HS-27A (cell line): ENCODE measurements around the gene WDR55.
"Not testable (repeated sequence)": the region's sequence is repeated elsewhere in the genome, so short reads cannot be mapped to it uniquely, and the experiment has no call there.

Source experiments
- DNase-seq: peaks from one replicate; pipeline ENCODE4 v3.0.0-alpha.2; 2012; ENCODE audit warnings: low read depth, missing footprints

WDR55 gene

DNA sequence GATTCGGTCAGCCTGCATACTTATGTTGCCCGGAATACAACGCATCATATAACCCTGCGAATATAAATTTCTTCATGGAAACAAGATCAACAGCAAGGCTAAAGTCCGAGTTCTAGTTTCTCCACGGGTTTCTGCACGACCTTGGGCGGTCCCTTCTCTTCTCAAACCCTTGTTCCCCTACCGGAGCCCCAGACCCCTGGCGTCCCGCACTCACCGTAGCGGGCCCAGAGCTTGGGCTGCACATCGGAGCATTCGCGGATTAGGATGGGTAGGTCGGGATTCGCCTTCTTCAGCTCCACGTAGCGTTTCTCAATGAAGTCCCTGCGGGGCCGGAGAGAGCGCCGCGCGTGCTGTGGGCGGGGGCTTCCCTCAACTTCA, 17.7 kb upstream of the WDR55 start:
- DNase-seq: no peak

DNA sequence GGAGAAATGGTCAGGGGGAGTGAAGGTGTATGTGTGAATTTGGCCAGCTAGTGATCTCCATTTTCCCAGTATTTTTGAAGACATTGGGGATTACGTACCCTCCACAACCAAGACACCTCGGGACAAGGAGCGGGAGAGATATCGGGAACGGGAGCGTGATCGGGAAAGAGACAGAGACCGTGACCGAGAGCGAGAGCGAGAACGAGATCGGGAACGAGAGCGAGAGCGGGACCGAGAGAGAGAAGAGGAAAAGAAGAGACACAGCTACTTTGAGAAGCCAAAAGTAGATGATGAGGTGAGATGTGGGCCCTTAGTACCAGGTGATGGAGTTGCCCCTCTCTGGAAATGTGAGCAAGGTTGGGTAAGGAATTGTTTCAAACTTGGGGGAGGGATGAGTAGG, 5.8 kb upstream of the WDR55 start:
- DNase-seq: no peak

DNA sequence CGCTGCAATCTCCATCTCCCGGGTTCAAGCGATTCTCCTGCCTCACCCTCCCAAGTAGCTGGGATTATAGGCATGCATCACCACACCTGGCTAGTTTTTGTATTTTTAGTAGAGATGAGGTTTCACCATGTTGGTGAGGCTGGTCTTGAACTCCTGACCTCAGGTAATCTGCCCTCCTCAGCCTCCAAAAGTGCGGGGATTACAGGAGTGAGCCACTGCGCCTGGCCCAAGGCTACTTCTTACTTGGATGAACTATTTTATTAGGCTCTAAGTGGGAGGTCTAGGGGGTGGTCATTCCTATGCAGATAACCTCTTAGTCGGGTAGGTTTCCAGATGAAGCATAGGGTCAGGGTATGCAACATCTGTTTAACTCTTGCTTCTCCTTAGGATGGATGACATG, 4.3 kb upstream of the WDR55 start:
- DNase-seq: not testable (repeated sequence)

DNA sequence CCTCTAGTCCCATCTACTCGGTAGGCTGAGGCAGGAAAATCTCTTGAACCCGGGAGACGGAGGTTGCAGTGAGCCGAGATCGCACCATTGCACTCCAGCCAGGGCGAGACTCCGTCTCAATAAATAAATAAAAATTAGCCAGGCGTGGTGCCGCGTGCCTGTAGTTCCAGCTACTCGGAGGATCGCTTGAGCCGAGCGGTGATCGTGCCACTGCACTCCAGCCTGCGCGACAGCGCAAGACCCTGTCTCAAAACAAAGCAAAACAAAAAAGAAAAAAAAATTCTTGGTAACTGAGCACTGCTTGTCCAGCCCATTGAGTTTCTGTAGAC, 710 bp upstream of the WDR55 start:
- no peak for DNase-seq

DNA sequence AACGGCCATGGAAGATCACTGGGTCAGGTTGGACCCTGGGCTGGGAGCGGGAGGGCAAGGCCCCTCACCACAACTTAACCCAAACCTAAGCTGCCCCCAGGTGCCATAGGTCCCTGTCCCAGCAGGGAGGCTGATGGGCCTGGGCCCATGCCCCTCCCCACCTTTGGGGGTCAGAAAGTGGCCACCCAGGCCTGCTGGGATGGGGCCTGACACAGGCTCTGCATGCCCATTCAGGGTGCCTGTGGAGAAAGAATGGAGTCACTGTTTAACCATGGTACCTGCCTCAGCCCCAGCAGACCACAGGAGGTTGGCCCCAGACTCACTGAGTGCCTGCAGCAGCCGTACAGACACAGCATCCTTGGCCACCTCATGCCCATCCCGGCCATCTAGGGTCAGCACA, 6.3 kb downstream of the WDR55 start:
- DNase-seq: not testable (repeated sequence)

DNA sequence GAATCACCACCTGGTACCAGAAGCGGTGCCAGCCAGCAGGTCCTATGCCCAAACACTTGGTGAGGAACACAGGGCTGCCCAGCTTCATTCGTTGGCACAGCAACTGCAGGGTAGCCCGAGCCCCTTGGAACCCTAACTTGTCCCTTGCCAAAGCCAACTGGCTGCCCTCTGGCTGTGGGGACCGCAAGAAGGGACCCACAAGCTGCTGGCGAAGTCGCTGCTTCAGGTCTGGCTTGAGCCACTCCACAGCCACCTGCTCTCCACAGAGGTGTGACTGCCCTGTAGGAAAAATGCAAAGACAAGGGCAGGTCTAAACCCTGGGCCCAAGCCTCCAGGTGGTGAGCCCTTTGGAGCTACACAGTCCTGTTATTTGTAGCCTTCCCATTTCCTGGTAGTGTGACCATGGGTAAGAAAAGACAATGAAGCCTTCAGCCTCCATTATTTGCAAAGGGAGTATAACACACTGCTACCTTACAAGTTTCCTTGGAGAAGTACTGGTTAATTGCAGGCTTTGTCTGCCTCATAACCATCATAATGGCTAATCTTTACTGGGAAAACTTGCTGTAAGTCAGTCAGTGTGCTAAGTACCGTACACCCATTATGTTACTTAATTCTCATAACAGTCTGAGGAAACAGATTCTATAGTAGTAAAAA, 6.9 kb downstream of the WDR55 start:
- DNase-seq: no peak

DNA sequence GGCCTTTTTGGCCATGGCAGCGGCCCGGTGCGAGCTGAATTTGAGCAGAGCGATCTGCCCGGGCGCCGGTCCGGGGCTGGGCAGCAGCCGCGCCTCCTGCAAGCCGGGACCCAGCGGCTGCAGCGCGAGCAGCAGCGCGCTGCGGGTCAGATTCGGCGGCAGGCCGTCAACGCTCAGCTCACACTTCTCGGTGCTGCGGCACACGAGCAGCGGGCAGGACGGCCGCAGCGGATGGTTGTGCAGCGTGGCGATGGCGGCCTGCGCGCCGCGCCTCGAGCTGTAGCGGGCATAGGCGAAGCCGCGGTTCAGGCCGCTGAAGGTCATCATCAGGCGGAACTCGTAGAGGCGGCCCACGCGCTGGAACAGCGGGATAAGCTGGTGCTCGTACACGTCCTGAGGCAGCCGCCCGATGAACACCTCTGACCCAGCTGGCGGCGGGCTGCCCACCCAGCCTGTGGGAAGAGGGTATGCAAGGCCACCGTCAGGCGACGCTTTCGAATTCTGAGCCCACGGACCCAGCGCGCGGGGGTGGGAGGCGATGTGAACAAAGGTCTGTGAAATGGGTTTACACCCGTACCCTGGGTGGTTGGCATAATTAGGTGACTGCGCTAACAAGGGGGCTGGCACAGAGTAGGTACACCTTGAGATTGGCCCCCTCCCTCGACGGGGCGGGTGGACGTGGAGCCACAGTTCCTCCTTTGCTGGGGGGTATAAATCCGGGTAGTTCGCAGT, 7.9 kb downstream of the WDR55 start:
- no peak for DNase-seq

DNA sequence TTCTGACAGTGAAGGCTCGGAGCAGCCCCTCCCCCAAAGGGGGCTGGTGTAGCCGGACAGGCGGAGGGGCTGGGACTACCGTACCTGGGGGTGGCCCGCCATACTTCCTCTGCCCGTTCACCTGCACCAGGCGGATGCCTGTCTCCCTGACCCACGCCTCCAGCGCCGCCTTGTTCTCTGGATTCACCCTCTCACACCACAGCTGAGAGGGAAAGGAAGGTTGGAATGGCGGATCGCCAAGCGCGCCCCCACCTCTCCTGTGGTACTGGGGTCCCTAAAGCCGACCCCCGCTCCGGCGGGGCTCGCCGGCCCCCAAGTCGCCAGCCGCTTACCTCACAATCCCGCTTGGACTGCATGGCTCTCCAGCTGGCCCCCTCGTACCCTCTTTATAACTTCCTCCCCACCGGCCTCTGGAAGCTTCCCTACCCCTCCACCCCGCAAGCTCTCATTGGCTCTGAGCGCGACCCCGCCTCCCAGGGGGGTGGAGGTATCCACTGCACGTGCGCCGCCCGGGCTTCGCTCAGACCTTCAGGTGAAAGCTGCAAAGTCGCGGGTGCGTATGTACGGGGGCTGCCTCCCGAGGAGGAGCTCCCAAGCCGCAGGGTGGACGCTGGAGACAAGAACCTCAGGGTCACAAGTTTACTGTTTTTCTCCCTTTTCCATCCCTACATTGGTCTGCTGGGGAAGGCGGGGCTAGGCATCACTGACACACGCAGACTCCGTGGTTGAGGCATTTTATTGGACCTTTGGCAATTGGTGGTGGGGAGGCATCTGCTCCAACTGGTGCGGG, 8.7 kb downstream of the WDR55 start, which contains the start of gene DND1:
Gene DND1, minus strand, starts transcription at position 390 of the 790 bp plus-strand sequence. Its CDS starts 34 bp downstream, at position 356.
- no peak for DNase-seq

DNA sequence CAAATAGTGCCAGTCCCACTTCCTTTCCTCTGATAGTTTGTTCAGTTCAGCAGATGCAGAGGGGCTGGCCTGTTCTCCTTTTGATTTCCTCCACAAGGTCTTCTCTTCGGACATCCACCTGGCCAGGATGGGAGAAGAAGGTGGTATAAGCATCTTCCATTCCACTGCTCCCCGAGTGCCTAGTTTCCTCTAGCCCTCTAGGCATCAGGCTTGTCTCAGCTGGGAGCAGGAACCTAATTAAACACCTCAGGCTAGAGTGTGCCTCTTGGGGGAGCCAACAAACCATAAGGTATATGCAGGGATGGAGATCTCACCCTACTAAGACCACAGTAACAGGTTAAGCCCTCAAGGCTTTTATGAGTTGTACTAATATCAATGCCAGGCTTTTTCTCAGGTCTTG, 9.5 kb downstream of the WDR55 start:
- DNase-seq: no peak

DNA sequence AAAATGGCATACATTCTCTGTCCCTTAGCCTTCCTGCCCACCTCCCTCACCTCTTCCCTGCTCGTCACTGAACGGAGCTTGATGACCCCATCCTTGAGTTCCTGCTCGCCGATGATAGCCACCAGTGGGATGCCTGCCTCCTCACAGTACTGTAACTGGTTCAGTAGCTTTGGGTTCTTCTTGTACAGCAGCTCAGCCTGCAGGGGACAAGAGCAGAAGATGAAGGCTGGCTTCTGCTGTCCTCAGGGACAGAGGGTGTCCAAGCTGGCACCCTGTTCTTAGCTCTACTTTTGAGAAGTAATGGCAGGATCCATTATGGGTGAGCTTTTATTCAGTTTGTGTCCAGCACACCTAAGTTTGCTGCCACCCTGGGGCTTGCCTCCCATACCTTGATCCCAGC, 9.9 kb downstream of the WDR55 start:
- no peak for DNase-seq

DNA sequence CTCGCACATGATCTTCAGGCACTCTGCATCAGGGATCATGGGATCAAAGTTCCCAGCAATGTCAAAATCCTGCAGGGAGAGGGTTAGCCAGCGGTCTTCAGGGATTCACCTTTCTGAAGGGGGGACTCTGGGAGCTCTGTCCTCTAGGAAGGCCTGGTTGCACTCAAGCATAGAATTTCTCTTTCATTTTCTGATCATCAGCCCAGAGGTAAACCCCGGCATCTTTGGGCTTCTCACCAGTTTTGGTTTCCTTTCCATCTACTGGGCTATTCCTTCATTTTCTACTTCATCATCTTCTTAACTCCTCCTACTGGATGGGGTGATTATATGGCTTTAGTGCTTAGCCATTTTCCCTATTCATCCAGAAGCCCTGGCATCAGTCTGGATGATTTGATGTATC, 13.2 kb downstream of the WDR55 start:
- no peak for DNase-seq

DNA sequence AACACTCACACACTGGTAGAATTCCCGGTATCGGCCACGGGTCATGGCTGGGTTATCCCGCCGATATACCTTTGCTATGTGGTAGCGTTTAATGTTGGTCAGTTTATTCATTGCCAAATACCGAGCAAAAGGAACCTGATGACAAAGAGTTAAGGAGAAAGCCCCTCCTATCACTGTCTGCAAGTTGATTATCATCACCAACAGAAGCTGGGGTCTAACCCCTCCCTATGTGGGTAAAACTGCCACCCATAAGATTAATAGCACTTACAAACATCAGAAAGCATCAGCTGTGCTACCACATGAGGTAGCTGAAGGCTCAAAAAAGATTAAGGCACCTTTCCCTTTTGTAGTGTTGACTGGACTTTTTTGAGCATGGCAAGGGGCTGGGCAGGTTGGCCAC, 14.3 kb downstream of the WDR55 start:
- DNase-seq: no peak

DNA sequence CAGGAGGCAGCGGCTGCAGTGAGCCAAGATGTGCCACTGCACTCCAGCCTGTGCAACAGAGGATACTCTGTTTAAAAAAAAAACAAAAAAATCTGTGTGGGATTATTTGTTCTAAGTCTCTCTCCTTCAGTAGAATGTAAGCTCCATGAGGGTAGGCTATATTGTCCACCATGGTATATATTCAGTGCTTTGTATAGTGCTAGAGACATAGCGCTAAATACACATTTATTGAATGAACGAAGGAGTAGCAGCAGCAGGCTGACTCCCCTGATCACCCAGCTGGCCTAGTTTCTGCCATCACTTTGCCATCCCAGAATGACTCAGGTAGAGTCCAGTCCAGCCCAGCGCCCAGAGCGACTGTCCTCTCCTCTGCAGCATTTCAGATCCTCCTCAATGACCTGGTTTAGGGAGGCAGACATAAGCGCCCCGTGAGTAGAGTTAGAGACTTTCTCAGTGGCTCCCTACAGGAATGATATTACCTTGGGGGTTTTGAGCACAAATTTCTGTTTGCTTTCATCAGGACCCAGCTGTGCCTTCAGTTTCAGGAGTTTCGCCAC, 25.8 kb downstream of the WDR55 start:
- DNase-seq: no peak

DNA sequence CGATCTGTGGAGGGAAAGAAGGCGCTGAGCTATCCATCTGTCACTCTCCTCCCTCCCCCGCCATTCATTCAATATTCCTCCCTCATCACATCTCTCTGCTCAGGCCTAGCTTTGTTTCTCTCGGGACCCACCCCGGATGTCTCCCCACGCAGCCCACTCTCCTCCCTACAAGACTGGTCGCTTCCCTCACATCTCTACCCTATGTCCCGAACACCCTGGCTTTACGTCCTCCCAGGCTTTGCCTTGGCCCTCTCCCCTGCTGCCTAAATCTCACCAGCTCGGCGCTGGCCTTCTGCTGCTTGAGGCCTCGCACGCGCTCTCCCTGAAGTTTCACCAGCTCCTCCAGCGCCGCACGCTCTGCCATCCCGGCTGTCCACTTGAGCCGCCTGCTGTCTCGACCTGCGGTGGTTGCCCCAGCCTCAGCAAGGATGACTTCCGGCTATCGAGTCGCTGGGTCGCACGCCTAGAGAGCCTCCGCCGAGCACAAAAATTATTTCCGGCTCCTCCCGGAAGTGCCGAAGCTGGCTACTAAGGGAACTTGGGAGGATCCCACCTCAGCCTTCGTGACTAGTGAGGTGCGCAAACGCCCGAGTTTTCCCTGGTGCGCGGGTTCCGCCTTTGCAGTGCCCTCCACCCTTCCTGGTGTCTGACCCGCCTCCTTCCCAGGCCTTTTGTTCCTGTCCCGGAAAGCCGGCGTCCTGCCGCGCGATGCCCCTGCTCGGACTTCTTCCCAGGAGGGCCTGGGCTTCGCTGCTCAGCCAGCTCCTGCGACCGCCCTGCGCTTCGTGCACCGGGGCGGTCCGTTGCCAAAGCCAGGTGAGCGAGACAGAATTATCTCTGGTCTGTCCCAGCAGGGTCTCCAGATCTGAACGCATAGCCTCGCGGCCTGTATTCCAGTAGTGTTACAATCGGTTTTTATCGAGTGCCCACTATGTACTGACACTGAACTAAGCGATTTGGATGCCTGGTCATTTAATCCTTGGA, 26.5 kb downstream of the WDR55 start, which contains the start of the genes HARS1 and HARS2:
Gene HARS1, minus strand, starts transcription at position 430 of the 984 bp plus-strand sequence. Its CDS starts 66 bp downstream, at position 364.
Gene HARS2, plus strand, starts transcription at position 515 of the 984 bp plus-strand sequence. Its CDS starts 194 bp downstream, at position 709.
- peak; percentile 74 for DNase-seq

DNA sequence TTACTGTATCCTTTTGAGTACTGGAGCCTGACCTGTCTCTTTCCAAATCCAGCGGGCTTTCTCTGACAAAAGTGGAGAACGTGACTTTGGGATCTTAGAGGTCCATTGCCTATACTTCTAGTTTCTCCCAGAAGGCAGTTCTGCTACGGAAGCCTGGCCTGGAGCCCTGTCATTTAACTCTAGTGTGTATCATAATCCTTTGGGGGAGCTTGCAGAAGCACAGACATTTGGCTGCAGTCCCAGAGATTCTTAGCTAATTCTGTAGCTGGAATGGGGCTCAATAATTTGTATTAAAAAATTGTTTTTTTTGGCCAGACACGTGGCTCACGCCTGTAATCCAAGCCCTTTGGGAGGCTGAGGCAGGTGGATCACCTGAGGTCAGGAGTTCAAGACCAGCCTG, 29.6 kb downstream of the WDR55 start:
- DNase-seq: no peak

DNA sequence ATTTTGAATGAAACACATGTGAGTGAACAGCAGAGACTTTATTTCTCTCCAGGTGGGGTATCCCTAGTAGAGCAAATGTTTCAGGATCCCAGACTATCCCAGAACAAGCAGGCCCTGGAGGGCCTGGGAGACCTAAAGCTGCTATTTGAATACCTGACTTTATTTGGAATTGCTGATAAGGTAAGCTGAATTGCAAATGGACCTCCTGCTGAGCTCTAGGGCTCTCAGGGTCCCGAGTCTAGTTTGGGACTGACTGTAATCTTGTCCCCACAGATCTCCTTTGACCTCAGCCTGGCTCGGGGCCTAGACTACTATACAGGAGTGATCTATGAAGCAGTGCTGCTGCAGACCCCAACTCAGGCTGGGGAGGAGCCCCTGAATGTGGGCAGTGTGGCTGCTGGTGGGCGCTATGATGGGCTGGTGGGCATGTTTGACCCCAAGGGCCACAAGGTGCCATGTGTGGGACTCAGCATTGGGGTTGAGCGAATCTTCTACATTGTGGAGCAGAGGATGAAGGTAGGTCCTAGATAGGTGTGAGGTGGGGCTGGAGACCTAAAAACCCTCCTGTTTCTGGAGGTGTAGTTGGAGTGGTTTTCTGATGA, 32.3 kb downstream of the WDR55 start:
- no peak for DNase-seq

DNA sequence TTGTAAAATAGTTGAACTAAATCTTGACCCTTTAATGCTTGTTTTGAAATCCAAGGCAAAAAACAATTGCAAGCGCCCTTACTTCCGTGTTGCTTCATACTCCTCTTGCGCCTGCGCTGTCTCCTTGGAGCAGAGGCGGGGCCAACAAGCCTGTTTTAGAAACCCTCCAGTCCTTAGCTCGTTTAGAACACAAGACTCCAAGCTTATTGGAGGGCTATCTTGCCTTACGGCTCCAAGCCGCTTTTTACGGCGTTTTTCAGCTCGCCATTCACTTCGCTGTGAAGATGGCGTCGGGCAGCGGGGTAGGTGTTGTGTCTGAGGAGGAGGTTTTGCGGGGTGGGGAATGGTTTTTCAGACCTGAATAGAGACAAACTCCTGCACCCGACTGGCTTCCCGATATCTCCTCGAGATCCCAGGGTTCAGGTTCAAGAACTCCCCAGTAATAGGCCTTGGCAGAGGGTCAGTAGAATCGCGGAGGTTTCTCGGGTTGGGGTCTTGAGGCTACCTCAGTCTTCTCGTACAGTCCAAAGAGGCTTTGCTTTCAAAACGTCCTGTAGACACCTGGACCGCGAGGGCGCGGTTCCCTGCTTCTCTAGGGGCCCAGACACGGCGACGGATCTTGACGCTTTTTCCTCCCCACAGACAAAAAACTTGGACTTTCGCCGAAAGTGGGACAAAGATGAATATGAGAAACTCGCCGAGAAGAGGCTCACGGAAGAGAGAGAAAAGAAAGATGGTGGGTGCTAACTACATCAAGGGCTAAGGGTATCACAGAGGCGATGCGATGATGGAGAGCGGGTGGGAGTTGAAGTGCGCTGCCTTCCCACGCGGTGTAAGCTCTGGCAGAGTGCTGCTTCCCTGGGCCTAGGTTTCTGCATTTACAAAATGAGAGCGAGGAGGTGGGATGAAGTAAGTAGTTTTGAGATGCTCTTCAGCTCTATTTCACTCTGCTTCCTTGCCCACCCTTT, 35.8 kb downstream of the WDR55 start, which contains the start of gene ZMAT2:
Gene ZMAT2, plus strand, starts transcription at position 271 of the 968 bp plus-strand sequence. Its CDS starts 14 bp downstream, at position 285.
- peak; percentile 66 for DNase-seq

DNA sequence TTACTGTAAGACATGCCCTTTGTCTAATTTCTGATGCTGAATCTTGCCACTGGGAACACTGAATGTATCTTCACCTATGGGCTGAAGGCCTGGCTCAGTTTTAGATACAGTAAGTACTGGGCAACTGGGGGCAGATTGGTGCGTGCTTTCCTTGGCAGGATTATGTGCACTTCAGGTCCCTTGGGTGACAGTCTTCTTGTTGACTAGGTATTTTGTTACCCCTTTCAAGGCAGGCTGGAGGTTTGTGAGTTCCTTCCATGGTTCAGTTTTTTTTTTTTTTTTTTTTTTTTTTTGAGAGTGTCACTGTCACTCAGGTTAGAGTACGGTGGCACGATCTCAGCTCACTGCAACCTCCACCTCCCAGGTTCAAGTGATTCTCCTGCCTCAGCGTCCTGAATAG, 43.1 kb downstream of the WDR55 start:
- DNase-seq: no peak

DNA sequence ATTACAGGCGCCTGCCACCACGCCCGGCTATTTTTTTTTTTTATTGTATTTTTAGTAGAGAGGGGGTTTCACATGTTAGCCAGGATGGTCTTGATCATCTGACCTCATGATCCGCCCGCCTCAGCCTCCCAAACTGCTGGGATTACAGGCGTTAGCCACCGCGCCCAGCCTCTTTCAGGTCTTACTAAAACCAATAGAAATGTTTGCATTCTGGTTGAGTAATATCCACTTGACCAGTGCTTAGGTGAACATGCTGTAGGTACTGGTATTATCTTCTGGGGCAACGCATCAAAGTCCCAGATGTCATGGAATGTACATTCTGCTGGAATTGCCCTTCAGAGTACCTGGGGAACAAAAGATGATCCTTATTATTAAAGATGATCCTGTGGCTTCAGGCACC, 44.1 kb downstream of the WDR55 start:
- not testable (repeated sequence) for DNase-seq
